Measurements from ENCODE around the gene SPATA12. TPM values are rescaled to one million over a fixed set of nuclear protein-coding genes. Genes with fewer than 3 reads are reported as not detected.
A peak's percentile ranks its signal among the peaks of the same experiment; 100 is the strongest.
"Not testable (repeated sequence)": the region's sequence is repeated elsewhere in the genome, so short reads cannot be mapped to it uniquely, and the experiment has no call there.

SPATA12 gene
- total RNA-seq, 2 experiments from 2014 or later: not detected

DNA sequence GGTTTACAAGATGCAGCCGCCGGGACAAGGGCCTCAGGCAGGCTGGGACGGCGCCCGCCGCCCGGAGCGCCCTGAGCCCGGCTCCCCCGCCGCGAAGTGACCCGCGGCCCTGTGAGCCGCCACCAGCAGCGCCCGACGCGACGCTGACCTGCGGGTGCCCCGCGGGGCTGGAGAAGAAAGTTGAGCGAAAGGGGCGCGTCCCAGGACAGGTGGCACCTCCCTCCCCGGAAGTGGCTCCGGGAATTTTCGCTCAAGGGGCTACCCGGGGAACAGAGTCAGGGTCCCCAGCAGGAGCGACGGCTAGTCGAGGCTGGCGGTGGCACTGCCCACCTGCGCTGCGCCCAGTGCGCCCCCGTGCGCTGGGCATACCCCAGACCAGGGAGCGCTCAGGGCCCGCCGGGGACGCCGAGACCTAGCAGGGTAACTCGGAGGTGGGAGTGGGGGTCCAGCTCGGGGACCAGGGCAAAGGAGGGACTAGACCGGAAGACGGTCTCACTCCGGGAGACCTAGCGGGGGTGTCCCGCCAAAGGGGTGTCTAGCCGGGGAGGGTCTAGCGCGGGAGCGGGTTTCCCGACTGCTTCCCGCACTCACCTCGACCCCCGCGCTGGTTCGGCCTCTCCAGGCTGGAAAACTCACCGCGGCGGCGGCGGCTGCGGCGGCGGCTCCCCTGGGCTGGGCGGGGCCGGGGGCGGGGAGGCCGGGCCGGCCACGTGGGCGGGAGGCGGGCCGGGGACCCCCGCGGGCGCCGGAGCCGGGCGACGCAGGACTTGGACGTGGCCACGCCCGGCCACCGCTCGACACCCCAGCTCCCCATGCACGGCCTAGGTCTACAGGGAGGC is 18.4 kb downstream of the SPATA12 start:
- POLR2A ChIA-PET: no interaction called here
- H3K36me3 Mint-ChIP-seq (ENCODE audit: low read depth): no peaks in the 10 kb centered on the region
- TF ChIP-seq, protein P1, sequence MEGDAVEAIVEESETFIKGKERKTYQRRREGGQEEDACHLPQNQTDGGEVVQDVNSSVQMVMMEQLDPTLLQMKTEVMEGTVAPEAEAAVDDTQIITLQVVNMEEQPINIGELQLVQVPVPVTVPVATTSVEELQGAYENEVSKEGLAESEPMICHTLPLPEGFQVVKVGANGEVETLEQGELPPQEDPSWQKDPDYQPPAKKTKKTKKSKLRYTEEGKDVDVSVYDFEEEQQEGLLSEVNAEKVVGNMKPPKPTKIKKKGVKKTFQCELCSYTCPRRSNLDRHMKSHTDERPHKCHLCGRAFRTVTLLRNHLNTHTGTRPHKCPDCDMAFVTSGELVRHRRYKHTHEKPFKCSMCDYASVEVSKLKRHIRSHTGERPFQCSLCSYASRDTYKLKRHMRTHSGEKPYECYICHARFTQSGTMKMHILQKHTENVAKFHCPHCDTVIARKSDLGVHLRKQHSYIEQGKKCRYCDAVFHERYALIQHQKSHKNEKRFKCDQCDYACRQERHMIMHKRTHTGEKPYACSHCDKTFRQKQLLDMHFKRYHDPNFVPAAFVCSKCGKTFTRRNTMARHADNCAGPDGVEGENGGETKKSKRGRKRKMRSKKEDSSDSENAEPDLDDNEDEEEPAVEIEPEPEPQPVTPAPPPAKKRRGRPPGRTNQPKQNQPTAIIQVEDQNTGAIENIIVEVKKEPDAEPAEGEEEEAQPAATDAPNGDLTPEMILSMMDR (IDR thresholded peaks at IDR 0.05): no peak
- H3K4me1 Mint-ChIP-seq (ENCODE audit: low read depth): peaks cover 7% of the 10 kb centered on the region
- peak overlapping the region; percentile 42 for H3K4me3 Mint-ChIP-seq
- DNase-seq: no peak
- H3K27ac Mint-ChIP-seq: no peak overlapping the region
- H3K27me3 Mint-ChIP-seq: peaks cover 54% of the 10 kb centered on the region
- H3K9me3 Mint-ChIP-seq: no peaks in the 10 kb centered on the region
- CTCF ChIA-PET: interaction anchor here (1.3 to 1.8 kb wide), 2 partner anchors 22 to 84 kb away, joined by 4 to 5 read pairs; no protein-coding TSS in a partner anchor
- peak; percentile 60 for ATAC-seq
- intact Hi-C loops (cut with micrococcal nuclease): no loop called here

DNA sequence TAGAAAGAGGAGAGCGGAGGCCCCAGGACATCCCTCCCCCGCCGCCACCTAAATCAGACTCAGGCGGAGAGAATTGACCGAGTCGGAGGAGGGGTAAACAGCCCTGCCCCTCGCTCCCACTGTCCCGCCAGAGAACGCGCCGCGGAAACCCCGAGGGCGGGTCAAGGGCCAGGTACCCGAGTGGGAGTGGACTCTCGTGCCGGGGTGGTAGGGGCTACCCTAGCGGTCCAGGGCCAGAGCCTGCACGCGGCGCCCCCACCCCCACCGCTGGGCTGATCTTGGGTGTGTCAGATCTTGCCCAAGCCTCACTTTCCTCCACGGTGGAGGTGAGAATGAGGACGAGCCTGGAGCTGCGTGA is 19.0 kb downstream of the SPATA12 start:
- DNase-seq: peak; percentile 16
- TF ChIP-seq, protein P1 (IDR thresholded peaks at IDR 0.05): no peak
- Mint-ChIP-seq H3K27me3 (peaks cover 48% of the 10 kb centered on the region), H3K9me3 (no peaks in the 10 kb centered on the region), H3K36me3 (ENCODE audit: low read depth) (no peaks in the 10 kb centered on the region), H3K4me1 (ENCODE audit: low read depth) (peaks cover 4% of the 10 kb centered on the region), H3K27ac (no peak overlapping the region), H3K4me3 (peak overlapping the region; percentile 9)
- ATAC-seq: no peak
- ChIA-PET CTCF (interaction anchor here (1.3 kb wide), 1 partner anchor 84 kb away, joined by 4 read pairs; no protein-coding TSS in a partner anchor), POLR2A (no interaction called here)
- intact Hi-C loops (cut with micrococcal nuclease): no loop called here

DNA sequence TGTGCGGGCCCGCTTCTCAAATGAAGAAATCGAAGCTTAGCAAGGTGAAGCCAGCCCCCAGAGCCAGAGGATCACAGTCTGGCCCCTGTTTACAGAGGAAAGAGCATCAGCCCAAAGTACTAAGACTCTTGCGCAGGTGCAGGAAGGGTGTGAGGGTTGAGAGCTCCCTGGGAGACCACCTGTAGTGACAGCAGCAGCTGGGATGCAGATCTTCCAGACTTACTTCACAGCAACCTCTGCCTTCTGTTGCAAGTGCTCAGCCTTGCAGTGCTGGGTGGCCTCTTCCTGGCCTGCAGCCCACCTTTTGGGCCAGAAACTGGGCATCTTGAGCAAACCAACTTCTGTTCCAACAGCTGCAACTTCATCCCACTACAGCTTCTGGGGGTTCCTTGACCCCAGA is 19.7 kb downstream of the SPATA12 start:
- Mint-ChIP-seq H3K36me3 (ENCODE audit: low read depth) (no peaks in the 10 kb centered on the region), H3K9me3 (no peaks in the 10 kb centered on the region), H3K27me3 (peaks cover 44% of the 10 kb centered on the region), H3K4me3 (peak overlapping the region; percentile 45), H3K4me1 (ENCODE audit: low read depth) (peaks cover 4% of the 10 kb centered on the region), H3K27ac (no peak overlapping the region)
- ChIA-PET POLR2A (no interaction called here), CTCF (interaction anchor here (1.3 kb wide), 1 partner anchor 85 kb away, joined by 4 read pairs; no protein-coding TSS in a partner anchor)
- no peak for DNase-seq
- ATAC-seq: no peak
- TF ChIP-seq, protein P1 (IDR thresholded peaks at IDR 0.05): no peak
- intact Hi-C loops (cut with micrococcal nuclease): no loop called here

DNA sequence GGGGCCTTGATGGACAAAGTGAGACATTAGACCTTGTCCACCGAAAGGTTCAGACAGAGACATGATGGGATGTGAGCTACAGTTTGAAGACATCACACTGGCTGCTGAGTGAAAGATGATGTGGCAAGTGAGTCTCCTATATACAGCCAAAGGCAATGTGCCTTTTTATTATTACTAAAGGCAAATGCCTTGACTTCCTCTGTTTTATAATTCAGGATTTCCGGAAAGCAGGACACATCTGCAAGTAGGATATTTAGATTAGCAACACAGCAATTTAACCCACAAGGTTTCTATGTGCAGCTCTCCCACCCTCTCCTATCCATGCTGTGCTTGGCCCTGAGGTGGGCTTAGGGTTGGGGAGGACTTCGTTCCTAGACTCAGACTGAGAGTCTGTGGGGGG is 20.7 kb downstream of the SPATA12 start:
- POLR2A ChIA-PET: no interaction called here
- peaks cover 4% of the 10 kb centered on the region for H3K4me1 Mint-ChIP-seq (ENCODE audit: low read depth)
- H3K36me3 Mint-ChIP-seq (ENCODE audit: low read depth): no peaks in the 10 kb centered on the region
- intact Hi-C loops (cut with micrococcal nuclease): no loop called here
- H3K4me3 Mint-ChIP-seq: no peak overlapping the region
- H3K27me3 Mint-ChIP-seq: peaks cover 39% of the 10 kb centered on the region
- no peak for DNase-seq
- no peak overlapping the region for H3K27ac Mint-ChIP-seq
- H3K9me3 Mint-ChIP-seq: no peaks in the 10 kb centered on the region
- CTCF ChIA-PET: no interaction called here
- ATAC-seq: no peak
- TF ChIP-seq, protein P1 (IDR thresholded peaks at IDR 0.05): no peak

DNA sequence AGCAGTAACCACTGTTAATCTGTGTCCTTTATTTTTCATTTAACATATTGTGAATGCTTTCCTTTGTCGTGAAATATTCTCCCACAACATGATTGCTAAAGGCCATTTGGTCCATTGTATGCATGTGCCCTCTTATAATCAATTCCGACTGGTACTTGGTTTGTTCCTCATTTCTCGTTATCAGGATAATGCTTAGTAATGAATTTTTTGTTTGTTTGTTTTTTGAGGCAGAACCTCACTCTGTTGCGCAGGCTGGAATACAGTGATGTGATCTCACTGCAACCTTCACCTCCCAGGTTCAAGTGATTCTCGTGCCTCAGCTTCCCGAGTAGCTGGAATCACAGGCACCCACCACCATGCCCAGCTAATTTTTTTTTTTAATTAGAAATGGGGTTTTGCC is 22.0 kb downstream of the SPATA12 start:
- intact Hi-C loops (cut with micrococcal nuclease): no loop called here
- no peak for ATAC-seq
- Mint-ChIP-seq H3K27me3 (peaks cover 26% of the 10 kb centered on the region), H3K9me3 (no peaks in the 10 kb centered on the region), H3K4me1 (ENCODE audit: low read depth) (peaks cover 4% of the 10 kb centered on the region), H3K36me3 (ENCODE audit: low read depth) (no peaks in the 10 kb centered on the region), H3K4me3 (no peak overlapping the region), H3K27ac (no peak overlapping the region)
- no peak for DNase-seq
- POLR2A ChIA-PET: no interaction called here
- CTCF ChIA-PET: no interaction called here
- TF ChIP-seq, protein P1 (IDR thresholded peaks at IDR 0.05): no peak

DNA sequence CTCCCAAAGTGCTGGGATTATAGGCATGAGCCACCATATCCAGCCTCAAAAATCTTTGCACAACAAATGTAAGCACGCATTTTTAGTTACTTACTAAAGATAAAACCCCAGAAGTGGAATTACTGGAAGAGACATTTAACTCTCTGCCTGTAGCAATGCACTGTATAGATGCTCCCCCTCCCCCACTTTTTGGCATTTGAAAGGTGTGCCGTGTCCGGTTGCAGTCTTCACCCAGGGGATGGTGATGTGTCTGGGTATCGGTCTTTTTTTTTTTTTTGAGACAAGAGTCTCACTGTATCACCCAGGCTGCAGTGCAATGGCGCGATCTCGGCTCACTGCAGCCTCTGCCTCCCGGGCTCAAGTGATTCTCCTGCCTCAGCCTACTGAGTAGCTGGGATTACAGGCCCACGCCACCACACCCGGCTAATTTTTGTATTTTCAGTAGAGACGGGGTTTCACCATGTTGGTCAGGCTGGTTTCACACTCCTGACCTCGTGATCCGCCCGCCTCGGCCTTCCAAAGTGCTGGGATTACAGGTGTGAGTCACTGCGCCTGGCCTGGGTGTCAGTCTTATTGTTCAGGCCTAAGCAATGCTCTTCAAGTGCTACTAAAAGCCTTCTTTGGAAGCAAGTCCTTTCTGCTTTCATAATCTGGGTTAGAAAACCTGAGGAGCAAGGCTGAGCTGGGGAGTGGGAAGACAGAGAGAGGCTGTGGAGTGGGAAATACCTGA is 23.0 kb downstream of the SPATA12 start:
- not testable (repeated sequence) for ATAC-seq

More for the DNA sequence above, 23.0 kb downstream of the SPATA12 start:
- H3K4me3 Mint-ChIP-seq; H3K27ac Mint-ChIP-seq; POLR2A ChIA-PET; intact Hi-C loops (cut with micrococcal nuclease); H3K4me1 Mint-ChIP-seq (ENCODE audit: low read depth); DNase-seq; H3K9me3 Mint-ChIP-seq; H3K36me3 Mint-ChIP-seq (ENCODE audit: low read depth); CTCF ChIA-PET: not testable (repeated sequence)
- peaks cover 17% of the 10 kb centered on the region for H3K27me3 Mint-ChIP-seq

All from activated CD8-positive, alpha-beta T cell treated with anti-CD3 and anti-CD28 coated beads for 36 hours (primary cell).